NCI-H1105 (cell line): Measurements from ENCODE around the gene VSTM2B.
"Not testable (repeated sequence)": the region's sequence is repeated elsewhere in the genome, so short reads cannot be mapped to it uniquely, and the experiment has no call there.

Experiments
- DNase-seq: peaks from one replicate; lab custom pipeline; 2025; lab: John Stamatoyannopoulos, UW

The VSTM2B gene

DNA sequence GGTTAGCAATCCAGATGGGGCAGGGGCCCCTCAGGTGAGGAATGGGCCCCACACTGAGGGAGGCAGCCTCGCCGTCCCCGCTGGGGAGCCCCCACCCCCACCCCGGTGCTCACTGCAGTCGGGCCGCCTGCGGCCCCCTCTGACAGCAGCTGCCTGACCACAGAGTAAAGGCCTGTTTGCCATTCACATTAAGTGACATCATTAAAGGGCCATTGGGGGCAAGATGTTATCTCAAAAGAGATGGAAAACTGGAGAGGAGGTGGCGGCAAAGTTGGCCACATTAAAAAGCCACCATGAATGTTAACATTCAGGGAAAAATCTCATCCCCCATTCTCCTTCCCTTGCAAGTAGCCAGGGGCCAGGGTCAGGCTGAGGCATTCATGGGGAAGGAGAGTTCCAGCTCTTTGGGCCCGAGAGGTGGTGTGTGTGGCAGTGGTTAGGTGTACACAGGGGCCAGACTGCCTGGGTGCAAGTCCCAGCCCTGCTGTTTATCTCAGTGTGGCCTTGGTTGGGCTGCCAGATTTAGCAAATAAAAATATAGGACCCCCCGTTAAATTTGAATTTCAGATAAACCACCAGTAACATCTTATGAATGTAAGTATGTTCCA lies 20.9 kb downstream of the VSTM2B start:
- no peak for DNase-seq

DNA sequence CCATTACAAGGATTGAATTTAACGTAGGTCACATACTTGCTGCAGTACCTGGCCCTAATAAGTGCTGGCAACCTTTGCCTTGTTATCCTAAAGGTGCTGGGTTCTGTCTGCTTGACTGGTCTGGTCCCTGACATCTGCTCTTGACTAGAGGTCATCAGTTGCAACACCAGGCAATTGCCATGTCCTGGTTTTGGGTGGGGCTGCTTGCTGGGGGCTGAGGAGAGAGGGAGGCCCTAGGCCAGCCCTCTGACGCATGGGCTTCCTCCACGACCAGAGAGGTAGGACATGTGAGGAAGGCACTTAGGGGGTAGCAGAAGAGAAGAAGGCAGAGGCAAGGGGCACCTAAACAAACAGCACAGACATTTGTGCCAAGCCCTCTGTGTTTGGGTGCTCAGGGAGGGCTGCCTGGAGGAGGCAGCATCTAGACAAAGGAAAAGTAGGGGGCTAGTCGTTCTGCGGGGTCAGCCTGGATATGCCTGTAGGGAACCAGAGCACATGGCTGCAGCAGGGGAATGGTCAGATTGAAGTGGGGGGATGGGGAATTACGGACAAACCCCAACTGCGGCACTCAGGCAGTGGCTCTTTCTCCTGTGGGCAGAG lies 21.7 kb downstream of the VSTM2B start:
- no peak for DNase-seq

DNA sequence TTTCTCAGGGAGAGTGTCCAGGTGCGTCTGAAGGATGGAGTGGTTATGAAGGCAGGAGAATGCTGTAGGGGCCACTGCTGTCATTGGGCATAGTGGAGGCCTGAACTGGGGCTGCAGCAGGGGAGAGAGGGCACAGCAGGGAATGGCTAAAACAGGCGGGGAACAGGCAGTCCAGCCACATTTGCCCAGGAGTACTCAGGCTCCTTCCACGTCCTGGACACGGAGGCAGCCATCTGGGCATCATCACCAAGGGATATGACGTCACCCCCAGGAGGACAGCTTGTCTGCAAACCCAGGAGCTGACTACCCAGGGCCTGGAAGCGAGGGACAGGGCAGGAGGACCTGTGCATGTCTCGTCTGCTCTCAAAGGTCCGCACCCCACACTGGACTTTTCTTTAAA lies 22.2 kb downstream of the VSTM2B start:
- no peak for DNase-seq

DNA sequence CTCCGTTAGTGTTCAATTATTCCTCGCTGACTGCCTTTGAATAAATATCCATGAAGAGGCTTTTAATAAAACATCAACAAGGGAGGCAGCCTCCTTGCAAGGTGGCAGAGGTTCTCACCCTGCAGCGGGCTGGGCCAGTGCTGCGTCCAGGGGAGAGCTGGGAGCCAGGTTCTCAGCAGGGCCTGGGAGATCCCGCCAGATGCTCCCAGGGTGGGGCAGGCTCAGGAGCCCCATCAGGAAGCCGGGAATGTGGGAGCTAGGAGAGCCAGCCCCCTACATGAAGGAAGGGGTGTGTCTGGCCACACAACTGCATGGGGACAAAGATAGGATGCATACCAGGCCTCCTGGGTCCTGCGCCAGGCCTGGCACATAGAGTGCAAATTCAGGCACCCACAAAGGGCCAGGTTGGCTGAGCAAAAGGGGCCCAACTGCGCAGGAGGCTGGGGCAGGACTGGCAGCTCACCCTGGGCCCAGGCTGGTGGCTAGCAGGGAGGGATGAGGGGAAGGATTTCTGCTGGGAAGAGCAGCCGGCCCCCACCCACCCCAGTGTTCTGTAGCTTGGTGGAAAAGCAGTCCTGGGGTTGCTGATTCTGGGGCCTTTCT lies 22.8 kb downstream of the VSTM2B start:
- DNase-seq = no peak

DNA sequence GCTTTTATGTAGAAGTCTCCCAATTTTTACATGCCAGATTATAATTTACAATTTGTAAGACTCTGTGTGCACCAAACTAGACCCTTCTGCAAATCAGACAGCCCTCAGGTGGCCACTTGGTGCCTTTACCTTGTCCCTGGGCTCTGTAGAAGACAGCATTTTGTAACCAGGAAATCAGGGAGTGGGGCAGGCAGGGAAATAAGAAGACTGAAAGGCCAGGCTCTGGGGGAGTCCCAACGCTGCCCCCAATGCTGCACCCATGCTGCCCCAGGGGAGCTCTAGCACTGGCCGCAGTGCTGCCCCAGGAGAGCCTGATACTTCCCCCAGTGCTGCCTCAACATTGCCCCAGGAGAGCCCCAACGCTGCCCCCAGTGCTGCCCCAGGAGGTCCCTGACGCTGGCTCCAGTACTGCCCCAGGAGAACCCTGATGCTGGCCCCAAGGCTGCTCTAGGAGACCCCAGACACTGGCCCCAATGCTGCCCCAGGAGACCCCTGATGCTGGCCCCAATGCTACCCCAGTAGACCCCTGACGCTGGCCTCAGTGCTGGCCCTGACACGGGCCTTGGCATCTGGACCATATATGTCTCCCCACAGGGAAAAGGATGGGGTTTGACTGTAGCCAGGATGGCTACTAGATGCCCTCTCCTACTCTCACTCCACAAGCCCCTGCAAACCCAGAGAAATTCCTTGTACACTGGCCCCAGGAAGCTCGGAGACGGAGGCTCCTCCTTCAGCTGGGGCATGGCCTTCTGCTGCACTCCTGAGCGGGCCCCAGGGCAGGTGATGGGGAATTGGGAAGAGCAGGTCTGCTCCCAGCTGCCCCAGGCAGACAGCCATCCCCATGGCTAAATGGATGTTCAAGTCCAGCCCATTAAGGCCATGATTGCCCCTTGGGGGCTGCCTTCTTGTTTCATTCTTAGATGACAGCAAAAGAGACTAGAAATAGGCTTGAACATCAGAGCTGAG lies 23.6 kb downstream of the VSTM2B start:
- DNase-seq = no peak

DNA sequence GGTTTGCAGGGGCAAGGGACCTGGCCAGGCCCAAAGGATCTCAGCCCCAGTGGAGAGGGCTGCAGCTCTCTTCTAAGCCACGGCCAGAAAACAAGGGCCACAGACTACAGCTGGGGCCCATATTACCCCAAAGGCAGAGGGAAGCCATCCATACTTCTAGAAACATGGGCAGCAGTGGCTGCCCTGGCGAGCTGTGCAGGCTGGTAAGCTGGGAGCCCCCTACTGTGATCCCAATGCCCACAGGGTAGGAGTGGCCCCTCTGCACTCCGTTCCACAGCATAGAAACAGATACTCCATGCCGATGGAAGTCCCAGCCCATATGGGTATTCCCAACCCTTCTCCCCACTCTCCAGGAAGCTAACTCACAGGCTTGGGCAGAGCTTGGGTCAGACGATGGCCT lies 25.1 kb downstream of the VSTM2B start:
- no peak for DNase-seq

DNA sequence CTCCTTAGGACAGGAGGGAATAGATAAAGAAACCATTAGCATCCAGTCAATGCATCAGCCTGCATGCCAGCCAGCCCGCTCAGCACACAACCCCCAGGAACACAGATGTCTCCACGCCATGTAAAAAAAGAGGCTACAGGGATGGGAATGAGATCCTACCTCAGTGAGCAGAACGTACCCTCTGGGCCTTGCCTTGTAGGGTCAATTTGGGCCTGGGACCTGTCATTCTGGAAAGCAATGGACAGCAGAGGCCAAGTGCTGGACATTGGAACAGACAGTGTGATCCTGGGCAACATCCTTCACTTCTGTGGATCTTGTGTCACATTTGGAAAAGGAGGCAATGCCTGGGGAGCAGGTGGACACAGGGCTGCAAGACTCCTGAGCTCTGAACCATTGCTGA lies 26.0 kb downstream of the VSTM2B start:
- DNase-seq = no peak

DNA sequence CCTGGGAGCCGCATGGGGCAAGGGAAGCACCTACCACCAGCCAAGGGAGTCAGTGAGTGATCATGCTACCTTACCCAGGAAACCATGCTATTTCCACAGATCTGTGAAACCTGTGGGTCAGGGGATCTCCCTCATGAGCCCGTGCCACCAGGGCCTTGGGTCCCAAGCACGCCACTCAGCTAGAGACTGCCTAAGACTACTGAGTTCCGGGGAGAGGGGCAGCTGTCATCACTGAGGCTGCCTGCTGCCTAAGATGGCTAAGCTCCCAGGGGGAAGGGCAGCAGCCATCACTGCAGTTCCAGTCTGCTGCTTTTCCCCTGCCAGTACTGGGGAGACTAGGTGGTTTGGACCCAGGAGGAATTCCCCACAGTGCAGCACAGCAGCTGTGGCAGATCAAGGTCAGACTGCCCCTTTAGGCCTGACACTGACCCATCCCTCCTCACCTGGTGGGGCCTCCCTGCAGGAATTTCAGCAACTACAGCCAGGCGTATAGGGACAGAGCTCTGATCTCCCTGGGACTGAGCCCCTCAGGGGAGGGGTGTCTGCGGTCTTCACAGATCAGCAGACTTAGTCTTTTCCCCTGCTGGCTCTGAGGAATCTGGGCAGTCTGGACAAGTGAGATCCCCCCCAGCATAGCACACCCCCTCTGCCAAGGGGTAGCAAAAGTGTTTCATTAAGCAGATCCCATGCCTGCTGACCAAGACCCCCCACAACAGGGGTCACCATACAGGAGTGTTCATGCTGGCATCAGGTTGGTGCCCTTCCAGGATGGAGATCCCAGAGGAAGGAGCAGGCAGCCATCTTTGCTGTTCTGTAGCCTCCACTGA lies 26.9 kb downstream of the VSTM2B start:
- DNase-seq = no peak

DNA sequence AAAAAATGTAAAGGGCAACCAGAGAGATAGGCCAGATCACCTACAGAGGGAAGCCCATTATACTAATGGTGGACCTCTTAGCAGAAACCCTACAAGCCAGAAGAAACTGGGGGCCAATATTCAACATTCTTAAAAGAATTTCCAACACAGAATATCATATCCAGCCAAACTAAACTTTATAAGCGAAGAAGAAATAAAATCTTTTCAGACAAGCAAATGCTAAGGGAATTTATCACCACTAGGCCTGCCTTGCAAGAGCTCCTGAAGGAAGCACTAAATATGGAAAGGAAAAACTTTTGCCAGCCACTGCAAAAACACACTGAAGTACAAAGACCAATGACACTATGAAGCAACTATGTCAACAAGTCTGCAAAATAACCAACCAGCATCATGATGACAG lies 28.4 kb downstream of the VSTM2B start:
- no peak for DNase-seq

DNA sequence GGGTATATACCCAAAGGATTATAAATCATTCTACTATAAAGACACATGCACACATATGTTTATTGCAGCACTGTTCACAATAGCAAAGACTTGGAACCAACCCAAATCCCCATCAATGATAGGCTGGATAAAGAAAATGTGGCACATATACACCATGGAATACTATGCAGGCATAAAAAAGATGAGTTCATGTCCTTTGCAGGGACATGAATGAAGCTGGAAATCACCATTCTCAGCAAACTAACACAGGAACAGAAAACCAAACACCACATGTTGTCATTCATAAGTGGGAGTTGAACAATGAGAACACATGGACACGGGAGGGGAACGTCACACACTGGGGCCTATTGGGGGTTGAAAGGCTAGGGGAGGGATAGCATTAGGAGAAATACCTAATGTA lies 33.3 kb downstream of the VSTM2B start:
- not testable (repeated sequence) for DNase-seq

DNA sequence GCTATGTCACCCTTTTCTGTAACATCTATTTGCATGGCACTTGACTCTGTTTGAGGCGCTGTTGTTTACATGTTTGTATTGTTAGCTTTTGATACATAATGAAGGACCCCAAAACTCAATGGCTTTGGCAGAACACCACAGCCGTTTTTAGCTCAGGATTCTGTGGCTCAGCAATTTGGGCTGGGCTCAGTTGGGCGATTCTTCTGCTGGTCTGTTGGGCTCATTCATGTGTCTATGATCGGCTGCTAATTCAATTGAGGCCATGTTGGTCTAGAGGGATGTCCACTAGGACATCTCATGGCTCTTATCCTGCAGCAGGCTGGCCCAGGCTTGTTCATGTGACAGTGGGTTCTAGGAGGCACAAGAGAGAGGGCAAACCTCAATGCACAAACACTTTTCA lies 33.9 kb downstream of the VSTM2B start:
- DNase-seq = no peak

DNA sequence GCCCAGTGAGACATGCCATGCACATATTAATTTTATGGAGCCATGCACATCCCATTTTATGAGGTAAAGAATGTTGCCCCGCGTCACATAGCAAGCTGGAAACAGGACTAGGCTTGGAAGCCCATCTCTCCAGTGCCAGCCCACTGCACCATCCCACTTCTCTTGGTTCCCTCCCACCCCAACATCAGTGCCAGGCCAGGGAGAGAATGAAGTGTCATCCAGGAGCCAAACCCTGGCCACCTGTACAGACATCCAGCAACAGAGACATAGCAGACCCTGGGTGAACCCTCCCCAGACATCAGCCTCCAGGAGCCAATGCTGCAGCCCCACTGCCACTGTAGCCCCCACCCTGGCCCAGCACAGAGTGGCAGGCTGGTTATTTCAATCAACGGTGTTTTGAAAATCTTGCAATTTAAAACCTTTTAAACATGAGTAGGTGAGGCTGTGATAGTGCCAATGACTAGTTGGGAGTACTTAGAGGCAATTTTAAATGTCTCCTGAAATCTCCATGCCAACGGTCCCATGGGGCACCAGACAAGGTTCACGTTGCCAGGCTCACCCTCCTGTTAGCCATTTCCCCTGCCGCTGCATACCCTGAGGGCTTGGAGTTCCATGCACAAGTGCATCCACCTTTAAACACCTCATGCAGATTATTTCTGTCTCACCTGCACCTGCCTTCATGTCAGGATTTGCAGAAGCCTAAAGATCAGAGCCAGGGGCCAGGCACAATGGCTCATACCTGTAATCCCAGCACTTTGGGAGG lies 34.7 kb downstream of the VSTM2B start:
- DNase-seq = peak; percentile 7

DNA sequence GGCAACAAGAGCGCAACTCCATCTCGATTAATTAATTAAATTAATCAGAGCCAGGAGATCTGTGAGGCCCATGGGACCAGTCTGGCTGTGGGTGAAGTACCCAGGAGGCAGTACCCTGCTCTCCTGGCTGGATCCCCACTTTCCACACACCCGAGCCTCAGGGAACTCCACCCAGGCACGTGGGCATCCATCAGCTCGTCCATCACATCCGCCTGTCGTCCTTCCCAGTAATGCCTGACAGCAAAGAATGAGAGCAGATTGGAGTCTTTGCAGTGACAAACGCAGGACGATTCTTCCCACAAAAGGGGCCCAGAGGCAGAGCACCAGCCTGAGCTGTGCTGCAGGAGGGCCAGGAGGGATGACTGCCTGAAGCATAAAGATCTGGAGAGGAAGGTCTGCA lies 35.8 kb downstream of the VSTM2B start:
- DNase-seq = no peak

DNA sequence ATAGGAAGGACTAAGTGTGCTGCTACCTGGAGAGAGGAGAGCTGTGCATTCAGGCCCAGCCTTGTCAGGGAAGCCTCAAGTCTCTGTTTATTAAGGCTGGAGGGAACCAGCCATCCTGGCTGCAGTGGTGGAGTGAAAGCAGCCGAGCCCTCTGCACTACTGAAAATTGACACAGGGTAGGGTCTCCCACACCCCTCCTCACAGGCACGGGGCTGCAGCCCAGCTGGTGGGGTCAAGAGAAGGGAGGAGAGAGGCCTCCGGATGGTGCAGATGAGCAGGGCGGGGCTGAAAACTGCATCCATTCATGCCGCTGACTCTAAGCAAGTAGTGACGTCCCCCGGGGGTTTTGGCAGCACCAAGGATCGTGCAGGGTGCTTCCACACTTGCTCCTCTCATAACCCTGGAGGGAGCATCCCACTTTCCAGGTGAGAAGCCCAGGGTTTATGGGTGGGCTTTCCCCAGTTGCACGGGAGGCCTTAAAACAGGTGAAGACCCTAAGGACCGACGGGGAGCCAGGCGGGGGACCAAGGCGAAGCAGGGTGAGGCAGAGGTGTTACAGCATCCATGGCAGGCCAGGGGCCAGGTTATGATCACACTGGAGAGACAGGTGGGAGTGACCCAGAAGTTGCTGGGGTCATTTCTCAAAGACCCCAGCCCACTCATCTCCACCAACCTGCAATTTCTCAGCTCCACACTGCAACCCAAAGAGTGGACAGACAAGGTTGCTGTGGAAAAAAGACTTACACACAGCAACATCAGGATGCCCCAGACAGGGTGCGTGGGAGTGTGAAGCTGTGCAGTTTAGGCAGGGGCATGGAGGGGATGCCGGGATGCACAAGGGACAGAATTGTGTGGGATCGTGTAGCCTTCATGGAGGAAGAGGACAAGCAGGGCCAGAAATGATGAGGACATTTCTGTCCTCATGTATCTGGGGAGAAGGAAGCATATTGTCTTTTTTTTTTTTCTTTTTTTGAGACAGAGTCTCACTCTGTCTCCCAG lies 36.8 kb downstream of the VSTM2B start:
- no peak for DNase-seq

DNA sequence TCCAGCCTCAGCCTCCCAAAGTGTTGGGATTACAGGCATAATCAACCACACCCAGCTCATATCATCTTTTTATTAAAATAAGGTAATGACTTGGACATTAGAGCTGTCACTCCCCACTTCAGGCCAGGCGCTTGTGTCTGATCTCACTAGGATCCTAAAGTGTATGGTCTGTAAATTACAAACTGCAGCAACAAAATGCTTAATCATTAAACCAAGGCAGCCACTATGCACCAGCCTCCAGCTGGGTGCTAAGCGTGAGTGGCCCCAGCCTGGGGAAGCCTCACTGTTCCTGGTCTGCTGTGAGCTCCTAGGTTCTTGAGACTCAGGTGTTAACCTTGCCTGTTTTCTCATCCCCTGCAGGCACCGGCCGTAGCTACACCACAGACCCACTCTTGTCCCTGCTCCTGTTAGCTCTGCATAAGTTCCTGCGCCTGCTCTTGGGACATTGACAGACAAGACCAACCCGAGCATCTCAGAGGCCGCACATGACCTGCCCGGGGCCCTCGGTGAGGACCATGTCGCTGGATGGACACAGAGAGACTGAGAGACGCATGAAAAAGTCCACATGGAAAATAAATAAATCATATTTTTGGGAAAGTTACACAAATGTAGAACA lies 37.8 kb downstream of the VSTM2B start:
- no peak for DNase-seq

DNA sequence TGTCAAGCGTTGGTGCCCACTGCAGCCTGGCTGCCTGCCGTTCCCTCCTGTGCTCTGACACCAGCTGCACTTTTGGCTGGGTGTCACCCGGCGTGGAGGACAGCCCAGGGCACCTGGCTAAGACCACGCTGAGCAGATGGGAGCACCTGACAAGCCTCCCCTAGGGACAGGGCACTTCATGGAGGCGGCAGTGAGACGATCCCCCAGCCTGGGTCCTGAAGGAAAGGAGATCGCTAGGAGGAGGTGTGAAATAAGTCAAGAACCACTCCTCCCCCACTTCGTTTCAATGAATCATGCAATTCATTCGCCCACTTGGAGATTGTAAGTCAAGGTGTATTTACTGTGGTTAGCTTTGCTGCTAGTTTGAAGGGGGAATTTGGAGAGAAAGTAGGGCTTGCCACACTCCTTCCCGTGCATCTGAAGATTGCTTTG lies 38.8 kb downstream of the VSTM2B start:
- peak; percentile 55 for DNase-seq

DNA sequence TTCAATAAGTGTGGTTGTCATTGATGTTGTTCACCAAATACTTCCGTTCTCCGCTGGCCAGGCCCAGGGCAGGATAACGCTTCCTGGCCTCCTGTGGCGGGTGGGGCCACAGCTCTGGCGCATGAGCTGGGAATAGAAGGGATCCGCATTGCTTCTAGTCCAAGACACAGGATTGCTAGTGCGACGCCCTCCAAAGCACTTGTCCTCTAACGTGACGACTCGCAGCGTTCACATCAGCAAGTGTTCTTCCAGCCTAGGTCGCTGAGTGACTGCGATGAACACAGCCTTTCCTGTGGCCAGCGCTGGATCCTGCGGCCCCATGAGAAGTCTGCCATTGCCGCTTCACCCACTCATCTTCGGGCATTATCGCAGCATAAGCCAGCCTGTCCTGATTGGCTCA lies 39.4 kb downstream of the VSTM2B start:
- no peak for DNase-seq

DNA sequence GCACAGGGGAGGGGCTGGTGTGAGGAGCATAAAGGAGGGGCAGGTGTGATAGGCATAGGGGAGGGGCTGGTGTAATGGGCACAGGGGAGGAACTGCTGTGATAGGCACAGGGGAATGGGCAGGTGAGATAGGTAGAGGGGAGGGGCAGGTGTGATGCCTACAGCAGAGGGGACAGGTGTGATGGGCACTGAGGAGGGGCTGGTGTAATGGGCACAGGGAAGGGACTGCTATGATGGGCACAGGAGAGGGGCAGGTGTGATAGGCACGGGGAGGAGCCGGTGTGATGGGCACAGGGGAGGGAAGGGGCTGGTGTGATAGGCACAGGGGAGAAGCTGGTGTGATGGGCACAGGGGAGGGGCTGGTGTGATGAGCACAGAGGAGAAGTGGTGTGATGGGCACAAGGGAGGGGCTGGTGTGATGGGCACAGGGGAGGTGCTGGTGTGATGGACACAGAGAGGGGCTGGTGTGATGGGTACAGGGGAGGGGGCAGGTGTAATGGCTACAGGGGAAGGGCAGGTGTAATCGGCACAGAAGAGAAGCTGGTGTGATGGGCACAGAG lies 40.8 kb downstream of the VSTM2B start:
- DNase-seq = no peak

DNA sequence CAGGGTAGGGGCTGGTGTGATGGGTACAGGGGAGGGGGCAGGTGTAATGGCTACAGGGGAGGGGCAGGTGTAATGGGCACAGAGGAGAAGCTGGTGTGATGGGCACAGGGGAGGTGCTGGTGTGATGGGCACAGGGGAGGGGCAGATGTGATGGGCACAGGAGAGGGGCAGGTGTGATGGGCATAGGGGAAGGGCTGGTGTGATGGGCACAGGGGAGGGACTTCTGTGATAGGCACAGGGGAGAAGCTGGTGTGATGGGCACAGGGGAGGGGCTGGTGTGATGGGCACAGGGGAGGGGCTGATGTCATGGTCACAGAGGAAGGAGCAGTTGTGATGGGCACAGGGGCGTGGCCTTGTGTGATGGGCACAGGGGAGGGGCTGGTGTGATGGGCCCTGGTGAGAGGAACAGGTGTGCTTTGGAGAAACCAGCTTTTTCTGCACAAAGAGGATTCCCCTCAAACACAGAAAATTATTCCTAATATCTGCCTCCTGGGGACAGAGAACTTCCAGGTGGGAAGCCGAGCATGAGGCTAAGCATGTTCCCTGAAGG lies 41.6 kb downstream of the VSTM2B start:
- DNase-seq = no peak
